Upper lobe of left lung (tissue), 6 donors: ENCODE results near the gene ISG15. TPM values are rescaled to one million over a fixed set of nuclear protein-coding genes. Genes with fewer than 3 reads are reported as not detected.

Source experiments
- ATAC-seq, 2 donors: fragments of 200-7000 bp; cut with Tn5 transposase; one replicate each; pipeline ENCODE4 v1.9.1; 2022; ENCODE audit warnings: mild to moderate bottlenecking in 2 of 2, moderate library complexity in 2 of 2; ENCODE audit not compliant: low FRiP score in 2 of 2
- DNase-seq, 2 donors: peaks; one replicate each; pipeline ENCODE4 v3.0.0-alpha.2; 2019 to 2020
- H3K27ac ChIP-seq, 4 donors: fragments of 200-600 bp; sonication (generic); one replicate each; pipeline ENCODE4 v1.5.1; 2016 to 2019
- H3K27me3 ChIP-seq, 4 donors: fragments of 200-600 bp; sonication (generic); one replicate each; pipeline ENCODE4 v1.5.1; 2017 to 2019
- H3K36me3 ChIP-seq, 4 donors: fragments of 200-600 bp; sonication (generic); one replicate each; pipeline ENCODE4 v1.5.1; 2016 to 2019
- H3K4me1 ChIP-seq, 4 donors: fragments of 200-600 bp; sonication (generic); one replicate each; pipeline ENCODE4 v1.5.1; 2018 to 2019
- H3K4me3 ChIP-seq, 4 donors: fragments of 200-600 bp; sonication (generic); one replicate each; pipeline ENCODE4 v1.5.1; 2017 to 2019; ENCODE audit warnings: mild to moderate bottlenecking in 2 of 4, moderate library complexity in 1 of 4
- H3K9me3 ChIP-seq, 4 donors: fragments of 200-600 bp; sonication (generic); one replicate each; pipeline ENCODE4 v1.5.1; 2018 to 2019
- CTCF ChIP-seq, 6 experiments: fragments of 450-650 bp in 4 of 6; fragments of 200-600 bp in 2 of 6; sonication (generic) in 2 of 6; IDR thresholded peaks; one replicate each; pipeline ENCODE4 v1.5.1; 2016 to 2019; ENCODE audit warnings: antibody characterized with exemption in 6 of 6
- EP300 ChIP-seq, 4 donors: sonication (generic); formaldehyde crosslinking; IDR thresholded peaks; one replicate each; pipeline ENCODE4 v1.5.1; 2017; ENCODE audit warnings: antibody characterized with exemption in 4 of 4, control low read depth in 2 of 4
- POLR2A ChIP-seq, 4 donors: fragments of 450-650 bp; IDR thresholded peaks; one replicate each; pipeline ENCODE4 v1.5.1; 2016 to 2017; ENCODE audit warnings: antibody characterized with exemption in 4 of 4, mild to moderate bottlenecking in 2 of 4
- POLR2AphosphoS5 ChIP-seq, 2 donors: sonication (generic); formaldehyde crosslinking; IDR thresholded peaks; one replicate each; pipeline ENCODE4 v1.5.1; 2017; ENCODE audit warnings: antibody characterized with exemption in 2 of 2
- WGBS, 2 donors: methylation state at CpG; one replicate each; pipeline ENCODE4 v1.1.5; 2017 to 2018; 5-methylcytosine and 5-hydroxymethylcytosine counted together
- total RNA-seq, 6 donors: library from RNA; depleted of rRNA in 4 of 6; stranded (reverse); fragments of >200 nt in 4 of 6; gene quantifications; one replicate each; pipeline versions ENCODE4 v1.1.0 to v1.2.1, GENCODE V29; 2016 to 2021
- donor health status: DM: no; HTN: no; CAD: no; lungs with moderate emphysema.
- donor health status: DM: no; HTN: yes; CAD: no; lungs with severe emphysema.

ISG15 gene
- total RNA-seq, 6 donors from 2014 or later: 32.5 to 180 (median 63.8) TPM

DNA sequence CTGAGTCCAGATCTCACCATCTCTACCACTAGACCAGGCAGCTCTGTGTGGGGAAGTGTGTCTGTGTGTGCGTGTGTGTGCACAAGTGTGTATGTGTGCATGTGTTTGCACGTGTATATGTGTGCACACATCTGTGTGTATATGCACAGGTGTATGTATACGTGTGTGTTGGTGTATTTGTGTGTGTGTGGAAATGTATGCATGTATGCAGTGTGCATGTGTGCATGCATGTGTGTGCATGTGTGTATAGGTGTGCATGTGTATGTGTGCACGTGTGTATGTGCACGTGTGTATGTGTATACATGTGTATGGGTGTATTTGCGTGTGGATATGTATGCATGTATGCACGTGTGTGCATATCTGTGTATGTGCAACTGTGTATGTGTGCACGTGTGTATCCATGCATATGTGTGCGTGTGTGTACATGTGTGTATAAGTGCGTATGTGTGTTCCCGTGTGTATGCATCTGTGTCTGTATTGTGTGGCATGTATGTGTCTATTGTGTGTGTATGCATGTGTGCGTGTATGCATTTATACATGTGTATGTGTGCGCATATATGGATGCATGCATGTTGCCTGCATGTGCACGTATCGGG lies 43.9 kb upstream of the ISG15 start:
- TF ChIP-seq EP300 (IDR thresholded peaks at IDR 0.05) (no peak), CTCF (IDR thresholded peaks at IDR 0.05) (no peak), POLR2A (IDR thresholded peaks at IDR 0.05) (no peak), POLR2AphosphoS5 (IDR thresholded peaks at IDR 0.05) (no peak)
- no peak for DNase-seq
- Histone ChIP-seq H3K4me3 (no peak overlapping the region), H3K27me3 (peaks cover 0 to 25% (median 13%) of the 10 kb centered on the region in 4 donors), H3K36me3 (no peaks in the 10 kb centered on the region), H3K9me3 (no peaks in the 10 kb centered on the region), H3K4me1 (peaks cover 12 to 18% (median 16%) of the 10 kb centered on the region in 4 donors), H3K27ac (no peak overlapping the region)
- ATAC-seq: no peak
- 80 to 82% methylated on average over 15 of the region's 15 CpGs for whole genome bisulfite sequencing, 2 donors

DNA sequence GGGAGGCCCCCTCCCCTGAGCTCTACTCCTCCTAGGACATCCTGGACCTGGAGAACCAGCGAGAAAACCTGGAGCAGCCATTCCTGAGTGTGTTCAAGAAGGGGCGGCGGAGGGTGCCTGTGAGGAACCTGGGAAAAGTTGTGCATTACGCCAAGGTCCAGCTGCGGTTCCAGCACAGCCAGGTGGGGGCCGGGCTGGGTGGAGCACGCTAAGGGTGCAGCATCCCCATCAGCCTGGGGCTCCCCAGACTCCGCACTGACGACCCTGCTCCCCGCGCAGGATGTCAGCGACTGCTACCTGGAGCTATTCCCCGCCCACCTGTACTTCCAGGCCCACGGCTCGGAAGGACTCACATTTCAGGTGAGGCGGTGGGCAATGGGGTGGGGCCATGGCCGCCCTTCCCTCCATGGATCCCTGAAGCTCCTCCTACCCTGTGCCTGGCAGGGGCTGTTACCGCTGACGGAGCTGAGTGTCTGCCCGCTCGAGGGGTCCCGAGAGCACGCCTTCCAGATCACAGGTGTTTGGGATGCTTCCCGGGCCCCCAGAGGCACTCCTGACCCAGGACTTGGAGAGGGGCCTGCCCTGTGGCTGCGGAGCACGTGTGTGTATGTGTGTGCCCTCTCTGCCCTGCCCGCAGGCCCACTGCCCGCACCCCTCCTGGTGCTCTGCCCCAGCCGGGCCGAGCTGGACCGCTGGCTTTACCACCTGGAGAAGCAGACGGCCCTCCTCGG lies 42.9 kb upstream of the ISG15 start:
- no peak for ATAC-seq
- Histone ChIP-seq H3K27me3 (peaks cover 0 to 25% (median 13%) of the 10 kb centered on the region in 4 donors), H3K36me3 (no peaks in the 10 kb centered on the region), H3K27ac (no peak overlapping the region), H3K9me3 (no peaks in the 10 kb centered on the region), H3K4me3 (no peak overlapping the region), H3K4me1 (peaks cover 12 to 18% (median 16%) of the 10 kb centered on the region in 4 donors)
- DNase-seq: peak in 1 of 2 donors; percentile 69
- TF ChIP-seq EP300 (IDR thresholded peaks at IDR 0.05): no peak
- TF ChIP-seq POLR2A (IDR thresholded peaks at IDR 0.05): no peak
- no peak for TF ChIP-seq CTCF (IDR thresholded peaks at IDR 0.05)
- no peak for TF ChIP-seq POLR2AphosphoS5 (IDR thresholded peaks at IDR 0.05)
- 20 to 24% methylated on average over 1 to 22 of the region's 33 CpGs for WGBS, 2 donors

DNA sequence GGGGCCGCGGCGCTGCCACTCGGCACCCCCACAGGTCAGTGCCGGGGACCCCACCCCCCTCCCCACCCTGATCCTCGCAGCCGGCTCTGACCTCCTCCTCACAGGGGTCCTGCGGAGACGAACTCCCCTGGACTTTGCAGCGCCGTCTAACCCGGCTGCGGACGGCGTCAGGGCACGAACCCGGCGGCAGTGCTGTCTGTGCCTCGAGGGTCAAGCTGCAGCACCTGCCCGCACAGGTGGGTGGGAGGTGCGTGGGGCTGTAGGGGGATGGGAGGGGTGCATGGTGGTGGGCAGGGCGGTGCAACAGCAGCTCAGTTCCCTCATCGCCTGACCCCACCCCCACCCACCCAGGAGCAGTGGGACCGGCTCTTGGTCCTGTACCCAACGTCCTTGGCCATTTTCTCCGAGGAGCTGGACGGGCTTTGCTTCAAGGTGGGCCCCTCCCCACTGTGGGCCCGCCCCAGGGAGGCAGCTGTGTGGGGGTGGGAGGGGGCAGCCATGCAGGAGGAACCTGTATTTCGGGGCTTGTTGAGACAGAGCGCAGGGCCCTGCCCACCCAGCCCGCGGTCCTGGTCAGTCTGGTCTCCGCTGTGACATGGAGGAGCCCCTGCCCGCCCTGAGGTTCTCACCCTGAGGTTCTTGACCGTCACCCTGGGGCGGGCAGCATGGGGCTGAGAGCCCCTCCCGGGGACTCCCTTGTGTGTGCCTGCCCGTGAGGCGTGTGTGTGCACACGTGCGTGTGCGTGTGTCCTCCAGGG lies 42.1 kb upstream of the ISG15 start:
- H3K4me3 ChIP-seq: no peak overlapping the region
- peaks cover 12 to 17% (median 17%) of the 10 kb centered on the region in 4 donors for H3K4me1 ChIP-seq
- ATAC-seq (no peak), DNase-seq (peak in 1 of 2 donors; percentile 70)
- peaks cover 0 to 25% (median 13%) of the 10 kb centered on the region in 4 donors for H3K27me3 ChIP-seq
- no peaks in the 10 kb centered on the region for H3K9me3 ChIP-seq
- no peaks in the 10 kb centered on the region for H3K36me3 ChIP-seq
- TF ChIP-seq POLR2A (IDR thresholded peaks at IDR 0.05): no peak
- no peak for TF ChIP-seq CTCF (IDR thresholded peaks at IDR 0.05)
- no peak for TF ChIP-seq EP300 (IDR thresholded peaks at IDR 0.05)
- TF ChIP-seq POLR2AphosphoS5 (IDR thresholded peaks at IDR 0.05): no peak
- no peak overlapping the region for H3K27ac ChIP-seq
- 35% methylated on average over 29 of the region's 42 CpGs; no CpG with 5 or more reads in 1 of the 2 donors for WGBS, 2 donors

- DNase-seq (peak in 1 of 2 donors; percentile 77), ATAC-seq (no peak)
- Histone ChIP-seq H3K36me3 (no peaks in the 10 kb centered on the region), H3K27me3 (peaks cover 0 to 25% (median 13%) of the 10 kb centered on the region in 4 donors), H3K9me3 (no peaks in the 10 kb centered on the region), H3K4me3 (no peak overlapping the region), H3K4me1 (peaks cover 8 to 15% (median 14%) of the 10 kb centered on the region in 4 donors), H3K27ac (no peak overlapping the region)
- no peak for TF ChIP-seq CTCF (IDR thresholded peaks at IDR 0.05)
- TF ChIP-seq POLR2A (IDR thresholded peaks at IDR 0.05): no peak
- TF ChIP-seq POLR2AphosphoS5 (IDR thresholded peaks at IDR 0.05): no peak
- TF ChIP-seq EP300 (IDR thresholded peaks at IDR 0.05): no peak
- 80 to 82% methylated on average over 16 to 33 of the region's 34 CpGs for WGBS, 2 donors
These were observed 41.4 kb upstream of the ISG15 start for GRCh38 chr1:971751-972506.
